GM19099 (cell line): ENCODE data around the gene WFDC8.

Source experiments
- POLR2A ChIP-seq: IDR thresholded peaks from 3 replicates; pipeline ENCODE4 v1.6.1; 2011; ENCODE audit warnings: low read depth; ENCODE audit not compliant: insufficient read length; ENCODE audit errors: extremely low read depth

Gene WFDC8

DNA sequence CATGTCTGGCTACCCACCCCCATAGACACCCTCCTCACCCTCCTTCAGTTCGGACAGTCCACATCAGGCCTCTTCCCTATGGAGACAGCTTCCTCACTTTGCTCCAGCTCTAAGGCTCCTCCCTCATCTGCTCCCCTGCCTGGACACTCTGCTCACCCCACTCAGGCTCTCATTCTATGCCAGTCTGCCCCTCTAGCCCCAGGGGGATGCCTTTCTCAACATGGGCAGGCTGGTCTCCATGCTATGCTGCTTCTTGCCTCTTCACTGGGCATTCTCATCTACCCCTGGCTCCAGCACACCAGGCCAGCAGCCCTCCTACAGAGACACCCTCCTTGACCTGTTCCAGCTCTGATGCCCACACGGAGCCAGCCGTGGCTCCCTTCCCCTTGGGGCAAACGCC lies at the start of gene WFDC8:
TSS of gene WFDC8 (minus strand) at position 101 of the 400 bp plus-strand sequence. CDS start at position 64, 37 bp downstream.
- TF ChIP-seq POLR2A: no peak

DNA sequence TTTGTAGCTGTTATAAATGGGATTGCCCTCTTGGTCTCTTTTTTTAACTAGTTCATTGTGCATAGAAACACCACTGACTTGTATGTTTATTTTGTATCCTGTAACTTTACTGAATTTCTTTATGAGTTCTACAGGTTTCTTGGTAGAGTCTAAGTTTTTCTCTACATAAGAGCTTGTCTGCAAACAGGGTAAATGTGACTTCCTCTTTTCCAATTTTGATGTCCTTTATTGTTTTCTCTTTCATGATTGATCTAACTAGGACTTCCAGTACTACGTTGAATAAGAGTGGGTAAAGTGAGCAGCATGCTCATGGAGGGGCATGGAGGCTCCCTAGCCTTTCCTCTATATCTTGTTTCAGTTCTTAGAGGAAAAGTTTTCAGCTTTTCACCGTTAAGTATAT lies 47.5 kb upstream of the WFDC8 start:
- no peak for TF ChIP-seq POLR2A

- TF ChIP-seq POLR2A: no peak
These were observed 42.5 kb upstream of the WFDC8 start for GRCh38 chr20:45621593-45621992.

DNA sequence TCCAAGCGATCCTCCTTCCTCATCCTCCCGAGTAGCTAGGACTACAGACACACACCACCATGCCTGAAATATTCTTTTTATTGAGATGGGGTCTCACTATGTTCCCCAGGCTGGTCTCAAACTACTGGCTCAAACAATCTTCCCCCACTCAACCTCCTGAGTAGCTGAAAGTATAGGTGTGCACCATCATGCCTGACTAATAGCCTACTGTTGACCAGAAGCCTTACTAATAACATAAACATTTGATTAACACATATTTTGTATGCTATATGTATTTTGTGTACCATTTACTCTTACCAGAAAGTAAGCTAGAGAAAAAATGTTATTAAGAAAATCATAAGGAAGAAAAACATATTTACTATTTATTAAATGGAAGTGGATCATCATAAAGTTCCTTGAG lies 38.5 kb upstream of the WFDC8 start:
- no peak for TF ChIP-seq POLR2A

- TF ChIP-seq POLR2A: no peak
These were observed 33.2 kb upstream of the WFDC8 start for GRCh38 chr20:45612314-45612713.

GRCh38 chr20:45611054-45611453 lies 32.0 kb upstream of the WFDC8 start:
- no peak for TF ChIP-seq POLR2A

GRCh38 chr20:45607810-45608209 lies 28.7 kb upstream of the WFDC8 start:
- no peak for TF ChIP-seq POLR2A

- TF ChIP-seq POLR2A: no peak
These were observed 16.2 kb upstream of the WFDC8 start for GRCh38 chr20:45595235-45595634.

DNA sequence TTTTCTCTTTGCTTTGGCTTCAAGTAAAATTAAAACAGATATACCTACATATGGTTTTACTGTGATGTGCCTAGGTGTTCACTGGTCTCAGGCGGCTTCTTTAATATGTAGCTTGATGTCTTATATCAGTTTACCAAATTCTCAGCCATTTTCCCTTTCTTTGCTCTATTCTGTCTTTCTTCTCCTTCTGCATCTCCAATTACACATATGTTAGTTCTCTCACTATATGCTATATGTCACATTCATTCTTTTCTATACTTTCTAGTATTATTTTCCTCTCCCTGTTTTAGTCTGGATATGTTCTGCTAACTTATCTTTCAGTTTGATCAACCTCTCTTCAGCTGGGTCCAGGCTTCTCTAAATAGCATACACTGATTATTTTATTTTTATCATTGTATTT lies 14.4 kb upstream of the WFDC8 start:
- TF ChIP-seq POLR2A: no peak

- TF ChIP-seq POLR2A: no peak
These were observed 13.6 kb upstream of the WFDC8 start for GRCh38 chr20:45592574-45593189.

DNA sequence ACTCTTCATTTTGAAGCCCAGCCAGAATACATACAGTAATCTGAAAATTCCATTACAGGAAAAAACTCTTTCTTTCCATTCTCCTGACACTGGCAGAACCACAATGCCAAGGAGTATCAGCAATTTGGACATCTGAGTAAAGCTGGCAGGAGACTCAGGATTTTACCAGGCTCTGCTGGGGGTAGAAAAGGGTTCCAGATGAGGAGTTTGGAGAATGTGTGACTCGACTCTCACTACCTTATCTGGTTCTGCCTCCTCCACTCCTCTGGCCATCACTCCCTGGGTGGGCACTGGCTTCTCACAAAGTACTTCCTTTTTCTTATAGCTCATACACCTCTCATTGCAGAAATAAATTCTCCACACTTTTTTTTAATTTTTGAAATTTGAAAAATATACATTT lies 10.6 kb upstream of the WFDC8 start:
- TF ChIP-seq POLR2A: no peak

DNA sequence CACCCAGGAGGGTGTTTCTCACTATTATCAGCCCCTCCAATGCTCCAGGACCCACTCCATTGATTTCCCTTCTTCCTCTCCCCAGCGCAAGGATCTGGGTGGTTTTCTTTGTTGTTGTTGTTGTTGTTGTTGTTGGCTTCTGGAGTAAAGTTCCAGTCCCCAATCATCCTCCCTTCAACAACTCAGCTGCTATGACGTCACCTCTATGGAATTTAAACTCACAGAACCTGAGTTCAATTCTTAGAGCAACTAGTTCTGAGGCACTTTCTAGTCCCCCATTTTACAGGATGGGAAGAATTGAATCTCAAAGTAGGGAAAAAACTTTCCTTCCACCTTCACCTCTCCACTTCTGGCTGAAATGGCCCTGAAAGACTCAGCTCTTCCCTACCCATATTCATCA lies 9.7 kb upstream of the WFDC8 start:
- TF ChIP-seq POLR2A: no peak

GRCh38 chr20:45583502-45583901 lies 4.4 kb upstream of the WFDC8 start:
- no peak for TF ChIP-seq POLR2A

GRCh38 chr20:45581702-45582101 lies 2.6 kb upstream of the WFDC8 start:
- no peak for TF ChIP-seq POLR2A

GRCh38 chr20:45578231-45578630 lies 853 bp downstream of the WFDC8 start:
- TF ChIP-seq POLR2A: no peak

DNA sequence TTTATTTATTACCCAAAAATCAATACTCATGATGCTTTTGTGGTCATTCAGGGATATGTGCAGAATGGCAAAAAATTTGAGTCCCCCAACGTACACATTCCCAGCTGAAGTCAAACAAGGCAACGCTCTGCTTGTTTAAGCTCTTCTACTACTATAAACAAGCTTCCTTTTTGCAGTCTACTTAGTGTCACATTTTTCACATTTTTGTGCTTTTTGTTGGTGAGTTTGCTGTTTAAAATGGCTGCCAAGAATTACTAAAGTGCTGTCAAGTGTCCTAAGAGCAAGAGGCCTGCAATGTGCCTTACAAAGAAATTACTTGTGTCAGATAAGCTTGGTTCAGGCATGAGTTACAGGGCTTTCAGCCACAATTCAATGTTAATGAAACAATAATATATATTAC lies 2.1 kb downstream of the WFDC8 start:
- TF ChIP-seq POLR2A: no peak

DNA sequence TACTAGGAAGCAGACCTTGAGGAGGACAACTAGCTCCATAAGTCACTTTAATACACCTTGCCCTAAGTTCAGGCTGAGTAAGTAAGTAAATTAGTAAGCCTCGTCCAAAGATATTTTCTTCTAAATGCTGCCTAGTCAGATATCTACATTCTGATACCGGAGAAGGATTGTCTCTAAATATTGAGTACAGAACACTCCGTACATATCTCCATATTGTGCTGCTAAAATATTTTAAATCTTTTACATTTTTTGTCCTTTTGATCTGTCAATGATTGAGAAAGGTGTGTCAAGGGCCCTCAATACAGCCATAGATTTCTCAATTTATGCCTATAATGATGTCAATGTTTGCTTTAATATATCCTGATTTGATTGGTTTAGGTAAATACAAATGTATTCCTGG lies 3.2 kb downstream of the WFDC8 start:
- no peak for TF ChIP-seq POLR2A
